ENCODE results near the gene DTX1.
"Not testable (repeated sequence)": the region's sequence is repeated elsewhere in the genome, so short reads cannot be mapped to it uniquely, and the experiment has no call there.

DTX1 gene

GRCh38 chr12:113116875-113117274, 60.3 kb downstream of the DTX1 start:
- DNase-seq: no peak

GRCh38 chr12:113117684-113118083, 61.2 kb downstream of the DTX1 start:
- DNase-seq: not testable (repeated sequence)

- no peak for DNase-seq
These were observed 61.6 kb downstream of the DTX1 start for GRCh38 chr12:113118142-113118541.

DNA sequence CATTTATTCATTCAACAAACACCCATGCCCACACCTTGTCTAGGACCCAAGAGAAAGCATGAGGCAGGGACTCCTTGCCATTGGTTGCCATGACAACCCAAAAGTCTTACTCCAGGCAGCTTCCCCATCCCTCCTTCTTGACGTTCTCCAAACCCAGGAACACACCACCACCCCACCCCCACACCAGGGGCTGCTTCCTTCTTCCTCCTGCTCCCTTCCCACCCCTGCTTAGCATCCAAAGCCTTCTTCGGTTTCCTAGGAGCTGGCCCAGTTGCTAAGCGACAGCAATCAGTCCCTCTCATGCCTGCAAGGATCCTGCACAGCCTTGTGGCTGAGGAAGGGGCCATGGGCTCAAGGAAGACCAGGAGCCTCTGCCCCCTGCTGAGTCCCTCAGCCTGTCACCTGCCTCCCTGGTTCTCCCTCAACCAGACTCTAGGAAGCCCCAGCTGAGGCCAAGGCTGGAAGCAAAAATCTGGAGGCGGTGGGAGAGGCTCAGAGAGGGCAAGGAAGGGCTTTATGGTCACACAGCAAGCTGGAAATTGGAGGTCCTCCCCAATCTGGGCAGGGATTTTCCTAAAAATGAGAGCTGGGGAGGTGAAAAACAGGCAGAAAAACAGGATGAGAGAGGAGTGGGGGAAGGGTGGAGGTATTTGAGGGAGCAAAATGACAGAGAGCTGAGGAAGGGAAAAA, 63.6 kb downstream of the DTX1 start:
- DNase-seq: no peak

DNA sequence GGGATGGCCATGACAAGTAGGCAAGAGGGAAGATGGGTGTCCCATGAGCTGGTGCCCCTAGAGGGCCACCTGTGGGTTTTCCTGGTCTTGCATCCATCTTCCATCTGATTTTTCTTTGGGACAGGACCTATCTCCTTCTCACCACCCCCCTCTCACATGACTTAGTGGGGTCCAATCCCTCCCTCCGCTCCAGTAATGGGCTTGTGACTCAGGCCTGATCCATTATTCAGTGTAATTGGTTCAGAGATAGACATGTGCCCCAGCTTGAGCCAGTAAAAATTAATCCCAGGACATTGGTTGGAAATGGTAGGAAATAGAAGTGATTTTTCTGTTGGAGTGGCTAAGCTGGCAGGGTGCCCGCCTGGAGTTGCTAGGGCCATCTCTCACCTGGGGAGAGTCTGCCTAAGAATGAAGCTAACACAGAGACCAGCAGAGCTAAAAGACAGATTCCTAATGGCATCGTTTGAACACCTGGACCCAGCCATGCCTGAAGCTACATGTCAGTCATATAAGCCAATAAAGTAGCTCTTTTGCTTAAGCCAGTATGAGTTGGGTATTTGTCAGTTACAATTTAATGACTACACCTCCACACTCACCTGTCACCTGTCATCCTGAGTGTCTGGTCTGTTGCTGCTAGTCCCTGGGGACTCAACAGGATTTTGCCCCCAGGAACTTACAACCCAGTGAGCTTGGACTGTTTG, 64.3 kb downstream of the DTX1 start:
- DNase-seq: no peak

DNA sequence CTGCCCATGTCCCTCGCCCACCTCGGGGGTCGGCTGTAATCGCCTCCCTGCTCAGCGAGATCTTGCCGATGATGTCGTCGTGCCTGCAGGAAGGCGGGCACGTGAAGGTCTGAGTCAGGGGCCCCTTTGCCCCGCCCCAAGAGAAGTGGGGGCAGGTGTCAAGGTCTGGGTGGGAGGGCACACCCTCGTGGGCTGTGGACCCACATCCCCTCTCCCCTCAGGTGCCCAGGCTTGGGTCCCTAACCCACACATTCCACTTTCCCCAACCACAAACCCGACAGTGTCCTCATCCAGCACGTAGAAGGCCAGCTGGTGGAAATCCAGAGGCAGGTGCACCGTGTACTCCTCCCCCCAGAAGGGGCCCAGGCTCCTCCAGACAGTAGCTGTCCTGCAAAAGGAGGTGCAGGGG, 71.3 kb downstream of the DTX1 start:
- DNase-seq: no peak

DNA sequence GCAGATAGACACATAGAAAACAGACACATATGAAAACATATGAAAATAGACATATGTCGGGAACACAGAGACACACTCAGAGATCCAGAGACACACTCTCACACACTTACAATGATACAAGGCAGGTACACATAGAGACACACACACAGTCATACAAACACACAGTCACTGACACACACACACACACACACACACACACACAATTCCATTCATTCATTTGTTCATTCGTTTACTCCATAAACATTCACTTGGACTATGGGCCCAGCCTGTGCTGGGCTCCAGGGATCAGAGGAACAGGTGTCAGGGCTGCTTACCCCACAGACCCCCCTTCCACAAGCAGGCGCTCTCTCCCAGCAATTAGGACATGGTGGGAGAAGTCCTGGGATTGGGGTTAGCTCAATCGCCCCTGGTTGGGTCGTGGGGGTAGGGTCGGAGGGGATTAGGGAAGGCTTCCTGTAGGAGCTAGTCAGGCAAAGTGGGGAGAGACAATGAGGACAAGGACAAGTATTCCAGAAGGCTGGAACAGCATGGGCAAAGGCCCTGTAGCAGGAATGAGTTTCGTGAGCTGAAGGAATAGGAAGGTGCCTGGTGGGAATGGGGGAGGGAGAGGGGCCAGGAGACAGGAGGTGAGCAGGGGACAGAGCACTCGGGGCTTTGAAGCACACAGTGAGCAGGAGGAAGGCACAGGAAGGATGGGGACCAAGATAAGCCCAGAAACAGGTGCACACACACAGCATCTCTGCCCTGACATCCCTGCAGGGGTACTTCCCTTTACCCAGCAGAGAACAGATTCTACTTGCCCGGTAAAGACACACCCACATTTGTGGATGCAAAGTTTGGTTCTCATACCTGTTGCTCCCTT, 72.5 kb downstream of the DTX1 start:
- DNase-seq: no peak

- DNase-seq: no peak
These were observed 73.3 kb downstream of the DTX1 start for GRCh38 chr12:113129664-113130456.

DNA sequence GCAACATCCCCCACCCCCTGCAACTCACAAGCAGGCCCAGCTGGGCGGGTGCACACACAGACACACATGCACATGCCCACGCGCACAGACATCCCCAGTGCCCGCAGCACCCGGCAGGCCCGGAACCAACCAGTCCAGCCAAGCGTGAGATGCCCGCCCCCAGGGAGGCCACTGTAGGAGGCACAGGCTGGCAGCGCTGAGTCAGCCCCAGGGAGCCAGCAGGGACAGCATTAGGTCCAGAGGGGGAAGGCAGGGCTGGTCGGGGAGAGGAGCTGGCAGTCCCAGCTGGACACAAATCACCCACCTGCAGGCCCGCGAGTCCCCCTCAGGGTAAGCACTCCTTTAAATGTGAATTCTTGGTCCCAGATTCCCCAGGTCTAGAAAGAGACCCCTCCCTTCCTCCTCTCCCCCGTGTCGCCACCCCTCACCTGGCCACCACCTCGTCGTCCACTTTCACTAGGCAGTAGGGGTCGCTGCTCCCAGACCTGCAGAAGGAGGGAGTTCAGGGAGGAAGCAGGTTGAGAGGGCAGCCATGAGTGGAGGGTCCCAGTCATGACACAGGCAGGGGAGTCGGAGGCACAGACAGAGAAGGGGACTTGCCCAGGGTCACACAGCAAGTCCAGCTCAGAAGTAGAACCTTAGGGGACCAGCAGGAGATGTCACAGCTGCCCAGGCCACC, 74.1 kb downstream of the DTX1 start:
- no peak for DNase-seq

- no peak for DNase-seq
These were observed 75.0 kb downstream of the DTX1 start for GRCh38 chr12:113131556-113131955.

DNA sequence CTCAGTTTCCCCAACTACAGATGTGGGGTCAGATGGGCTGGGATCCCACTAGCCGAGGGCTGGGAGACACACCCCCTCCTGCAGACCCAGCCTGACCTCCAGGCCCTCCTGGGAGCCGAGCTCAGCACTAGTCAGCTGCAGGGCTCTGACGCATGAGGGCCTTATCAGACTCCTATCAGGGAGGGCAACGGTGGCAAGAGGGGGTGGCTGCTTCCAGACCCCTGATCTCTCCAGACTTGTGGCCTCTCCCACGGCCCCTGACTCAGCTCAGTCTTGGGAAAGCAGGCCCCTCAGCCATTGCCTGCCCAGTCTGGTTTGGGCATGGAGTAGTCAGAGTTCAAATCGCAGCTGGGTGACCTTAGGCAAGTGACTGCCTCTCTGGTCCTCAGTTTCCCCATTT, 76.5 kb downstream of the DTX1 start:
- DNase-seq: no peak

DNA sequence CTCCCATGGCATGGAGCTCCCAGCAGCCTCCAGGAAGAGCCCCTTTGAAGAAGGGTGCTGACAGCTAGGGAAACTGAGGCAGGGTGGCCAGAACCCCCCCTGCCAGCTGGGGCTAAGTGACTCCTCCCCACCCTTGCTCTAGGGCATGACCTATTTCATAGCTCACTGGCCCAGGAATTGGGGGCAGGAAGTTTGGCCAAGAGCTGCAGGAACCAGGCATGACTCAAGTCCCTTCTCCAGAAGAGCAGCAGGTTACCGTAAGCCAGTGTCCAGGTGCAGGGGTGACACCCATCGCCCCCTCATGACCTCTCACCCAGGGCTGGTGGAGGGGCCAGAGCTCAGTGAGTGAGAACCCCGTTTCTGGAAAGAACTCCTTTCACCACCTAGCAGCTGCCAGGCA, 77.1 kb downstream of the DTX1 start:
- no peak for DNase-seq

DNA sequence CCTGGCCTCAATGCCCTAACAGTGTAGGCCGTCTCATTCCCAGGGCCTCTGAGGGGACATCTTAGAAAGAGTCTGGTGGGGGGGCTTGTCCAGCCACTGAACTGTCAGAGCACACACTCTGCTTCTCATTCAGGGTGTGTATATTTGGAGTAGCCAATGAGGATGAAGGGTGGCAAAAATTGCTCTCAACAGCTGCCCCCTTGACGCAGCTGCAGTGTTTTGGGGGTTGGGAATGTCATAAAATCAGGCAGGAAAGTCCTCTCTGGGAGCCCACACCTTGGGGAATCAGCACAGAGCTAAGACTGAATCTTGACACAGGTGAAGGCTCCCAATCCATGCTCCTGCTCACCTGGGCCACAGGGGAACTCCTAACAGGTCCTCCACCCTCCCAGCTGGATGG, 77.5 kb downstream of the DTX1 start:
- DNase-seq: no peak

GRCh38 chr12:113134521-113134951, 78.0 kb downstream of the DTX1 start:
- DNase-seq: no peak

DNA sequence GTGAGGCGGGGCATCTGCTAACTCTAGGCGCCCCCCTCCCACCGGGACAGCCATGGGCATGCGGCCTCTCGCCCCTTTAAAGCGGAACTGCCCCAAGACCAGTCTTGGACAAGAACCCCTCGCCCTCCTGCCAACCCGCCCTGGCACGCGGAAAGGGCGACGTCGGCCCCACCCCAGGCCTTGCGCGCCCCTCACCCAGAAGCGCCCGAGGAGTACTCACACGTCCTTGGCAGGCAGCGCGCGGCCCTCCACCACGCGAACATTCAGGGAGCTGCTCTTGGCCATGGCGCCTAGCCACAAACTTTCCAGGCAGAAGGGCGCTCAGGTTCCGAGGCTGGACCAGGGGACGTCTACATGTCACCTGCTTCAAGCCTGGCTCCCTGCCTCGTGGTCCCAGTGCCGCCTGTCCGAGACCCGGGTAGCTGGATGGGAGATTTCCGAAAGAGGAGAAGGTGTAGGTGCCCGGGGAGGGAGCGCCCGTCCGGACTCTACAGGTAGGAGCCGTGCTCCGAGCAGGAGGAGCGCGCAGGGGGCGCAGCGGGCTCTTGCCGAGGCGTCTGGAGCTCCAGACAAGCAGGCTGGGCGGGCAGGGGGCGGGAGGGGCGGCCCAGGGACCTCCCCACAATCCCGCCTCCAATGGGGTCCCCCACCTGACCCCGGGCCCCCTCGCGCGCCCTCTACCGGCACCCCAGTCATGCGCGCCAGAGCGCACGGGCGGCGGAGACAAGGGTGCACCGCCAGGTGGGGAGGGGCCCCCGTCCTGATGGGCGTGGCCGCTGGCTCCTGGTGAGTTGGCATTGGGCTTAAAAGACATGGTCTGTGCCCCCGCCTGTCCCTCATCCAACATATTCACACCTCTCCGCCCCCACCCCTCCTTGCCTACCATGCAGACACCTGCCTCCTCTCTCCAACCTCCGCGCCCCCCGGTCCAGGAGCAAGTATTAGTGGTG, 78.9 kb downstream of the DTX1 start, which contains the start of gene RASAL1:
TSS of gene RASAL1 (minus strand) at position 584 of the 950 bp plus-strand sequence. CDS start at position 285, 299 bp downstream.
- DNase-seq: peak; percentile 9 to 19

DNA sequence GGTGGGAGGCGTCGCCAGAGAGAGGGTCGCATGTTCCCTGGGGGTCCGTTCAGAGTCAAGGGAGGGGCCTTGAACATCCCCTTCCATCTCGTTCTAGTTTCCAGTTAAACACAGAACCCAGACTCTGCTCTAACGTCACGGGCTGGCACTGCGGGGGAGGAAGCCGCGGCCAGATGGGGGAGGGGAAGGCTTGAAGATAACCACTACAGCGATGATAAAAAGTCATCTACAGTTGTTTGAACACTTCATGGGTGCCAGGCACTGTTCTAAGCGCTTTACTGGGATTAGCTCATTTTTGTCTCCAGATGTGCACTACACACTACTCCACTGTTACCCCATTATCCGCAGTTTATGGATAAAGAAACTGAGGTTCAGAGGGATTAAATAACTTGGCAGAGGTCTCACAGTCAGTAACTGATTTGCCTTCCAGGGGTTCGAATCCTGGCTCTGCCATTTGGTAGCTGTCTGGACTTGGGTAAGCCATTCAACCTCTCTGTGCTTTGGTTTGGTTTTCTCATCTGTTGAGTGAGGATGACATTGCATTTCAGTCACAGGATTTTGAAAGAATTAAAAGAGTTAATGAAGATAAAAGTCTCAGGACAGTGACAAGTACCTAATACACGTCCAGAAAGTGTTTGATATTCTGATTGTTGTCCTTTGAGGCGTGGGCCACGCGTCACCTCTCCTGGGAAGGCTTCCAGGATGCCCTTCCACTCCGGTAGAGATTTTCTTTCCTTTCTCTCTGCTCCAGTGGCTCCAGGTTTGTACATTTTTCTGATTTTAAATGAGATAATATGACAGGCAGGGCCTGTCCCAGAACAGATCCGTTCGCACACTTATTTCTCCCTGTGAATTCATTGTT, 79.8 kb downstream of the DTX1 start:
- no peak for DNase-seq

DNA sequence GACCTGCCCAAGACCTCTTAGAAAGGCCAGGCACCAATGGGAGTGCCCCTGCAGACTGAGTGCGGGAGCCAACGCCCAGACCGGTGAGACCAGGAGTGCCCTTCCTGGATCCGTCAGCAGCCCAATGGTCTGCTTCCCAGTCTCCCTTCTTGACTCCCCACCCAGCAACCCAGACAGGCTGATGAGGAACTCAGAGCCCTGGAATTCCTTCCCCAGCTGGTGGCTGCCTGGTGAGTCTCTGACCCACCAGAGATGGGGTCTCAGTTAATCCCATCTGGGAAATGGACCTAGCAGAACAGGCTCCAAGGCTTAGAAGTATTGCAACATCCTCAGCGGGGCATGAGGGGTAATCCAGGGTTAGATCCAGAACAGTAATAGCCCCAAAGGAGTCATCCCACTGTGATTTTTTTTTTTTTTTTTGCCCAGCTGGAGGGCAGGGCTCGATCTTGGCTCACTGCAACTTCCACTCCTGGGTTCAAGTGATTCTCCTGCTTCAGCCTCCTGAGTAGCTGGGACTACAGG, 80.5 kb downstream of the DTX1 start:
- no peak for DNase-seq

DNA sequence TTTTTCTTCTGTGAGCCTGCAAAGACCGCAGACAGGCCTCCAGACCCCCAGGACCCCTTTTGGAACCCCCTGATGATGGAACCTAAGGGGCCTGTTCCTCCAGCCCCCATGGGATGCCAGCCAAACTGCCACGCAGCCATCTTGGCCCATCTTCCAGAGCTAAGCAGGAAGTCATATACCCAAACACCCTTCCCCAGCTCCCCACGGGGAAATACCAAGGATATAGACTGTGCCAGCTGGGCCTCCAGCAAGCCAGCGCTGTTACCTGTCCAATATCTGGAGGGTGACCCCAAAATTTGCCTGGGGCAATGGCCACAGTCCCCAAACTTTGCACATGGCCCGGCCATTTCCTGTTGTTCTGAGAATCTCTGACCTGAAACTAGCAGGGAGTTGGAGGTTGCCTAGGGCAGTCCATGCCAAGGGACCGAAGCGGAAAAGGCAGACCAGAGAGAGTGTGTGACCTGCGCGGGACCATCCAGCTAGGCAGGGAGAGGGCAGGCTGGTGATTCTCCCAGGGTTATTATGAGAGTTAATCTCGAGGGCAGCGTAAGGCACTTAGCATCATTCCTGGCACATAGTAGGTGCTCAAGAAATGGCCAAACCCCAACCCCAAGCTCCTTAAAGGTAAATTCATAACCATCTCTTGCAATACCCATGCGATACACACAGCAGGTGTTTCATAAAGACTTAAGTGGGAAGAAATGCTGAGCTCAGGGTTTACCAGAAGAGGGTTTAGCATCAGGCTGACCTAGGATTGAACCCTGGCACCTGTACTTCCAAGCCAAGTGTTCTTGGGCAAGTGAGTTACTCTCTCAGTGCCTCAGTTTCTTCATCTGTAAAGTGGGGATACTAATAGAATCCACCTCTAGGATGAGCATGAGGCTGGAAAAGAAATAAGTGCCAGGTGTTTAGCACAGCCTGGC, 81.6 kb downstream of the DTX1 start:
- no peak for DNase-seq

All from AML-193 (cell line).